CD4-positive, alpha-beta T cell treated with Interleukin-6 at 100 ng/mL for 8 hours (primary cell): ENCODE measurements around the gene RANBP3.
"Not testable (repeated sequence)": the region's sequence is repeated elsewhere in the genome, so short reads cannot be mapped to it uniquely, and the experiment has no call there.

ENCODE experiments used
- DNase-seq: peaks from one replicate; pipeline ENCODE4 v3.0.0-alpha.2; 2020; ENCODE audit warnings: mixed read lengths, low spot score

RANBP3 gene

GRCh38 chr19:5882421-5882968 is 95.4 kb downstream of the RANBP3 start:
- no peak for DNase-seq

- no peak for DNase-seq
Observed at GRCh38 chr19:5881543-5882299, 96.2 kb downstream of the RANBP3 start.

GRCh38 chr19:5880604-5881078 is 97.3 kb downstream of the RANBP3 start:
- DNase-seq: no peak

- no peak for DNase-seq
Observed at GRCh38 chr19:5880196-5880595, 97.7 kb downstream of the RANBP3 start.

- DNase-seq: no peak
Observed at GRCh38 chr19:5877882-5878281, 100.1 kb downstream of the RANBP3 start.

- DNase-seq: no peak
Observed at GRCh38 chr19:5877427-5877826, 100.5 kb downstream of the RANBP3 start.

GRCh38 chr19:5874496-5874895 is 103.4 kb downstream of the RANBP3 start:
- not testable (repeated sequence) for DNase-seq

GRCh38 chr19:5873617-5874199 is 104.2 kb downstream of the RANBP3 start:
- DNase-seq: no peak

- no peak for DNase-seq
Observed at GRCh38 chr19:5870986-5871394, 107.0 kb downstream of the RANBP3 start.

GRCh38 chr19:5867201-5868136 is 110.5 kb downstream of the RANBP3 start:
- no peak for DNase-seq
